NK-92 (cell line): ENCODE results near the gene RNF144A.
"Not testable (repeated sequence)": the region's sequence is repeated elsewhere in the genome, so short reads cannot be mapped to it uniquely, and the experiment has no call there.

Experiments
- DNase-seq: peaks from one replicate; lab custom pipeline; 2025; ENCODE audit not compliant: unreplicated experiment; lab: John Stamatoyannopoulos, UW

RNF144A gene

DNA sequence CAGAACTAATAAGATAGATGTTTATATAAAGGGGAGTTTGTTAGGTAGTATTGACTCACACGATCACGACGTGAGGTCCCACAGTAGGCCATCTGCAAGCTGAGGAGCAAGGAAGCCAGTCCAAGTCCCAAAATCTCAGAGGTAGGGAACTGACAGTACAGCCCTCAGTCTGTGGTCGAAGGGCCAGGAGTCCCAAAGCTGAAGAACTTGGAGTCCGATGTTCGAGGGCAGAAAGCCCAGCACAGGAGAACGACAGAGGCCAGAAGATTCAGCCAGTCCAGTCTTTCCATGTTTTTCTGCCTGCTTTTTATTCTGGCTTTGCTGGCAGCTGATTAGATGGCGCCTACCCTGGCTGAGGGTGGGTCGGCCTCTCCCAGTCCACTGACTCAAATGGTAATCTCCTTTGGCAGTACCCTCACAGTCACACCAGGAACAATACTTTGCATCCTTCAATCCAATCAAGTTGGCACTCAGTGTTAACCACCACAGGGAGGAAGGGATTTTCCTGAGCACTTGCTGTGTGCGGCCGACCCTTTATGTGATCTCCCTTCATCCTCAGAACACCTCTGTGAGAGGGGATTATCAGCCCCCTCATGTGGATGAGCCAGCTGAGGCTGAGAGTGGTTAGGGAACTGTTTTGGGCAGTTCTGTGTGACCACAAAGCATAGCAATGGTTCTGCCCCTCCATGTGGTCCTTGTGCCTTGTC lies 78.3 kb downstream of the RNF144A start:
- DNase-seq: no peak

GRCh38 chr2:6999211-6999877 lies 82.1 kb downstream of the RNF144A start:
- no peak for DNase-seq

DNA sequence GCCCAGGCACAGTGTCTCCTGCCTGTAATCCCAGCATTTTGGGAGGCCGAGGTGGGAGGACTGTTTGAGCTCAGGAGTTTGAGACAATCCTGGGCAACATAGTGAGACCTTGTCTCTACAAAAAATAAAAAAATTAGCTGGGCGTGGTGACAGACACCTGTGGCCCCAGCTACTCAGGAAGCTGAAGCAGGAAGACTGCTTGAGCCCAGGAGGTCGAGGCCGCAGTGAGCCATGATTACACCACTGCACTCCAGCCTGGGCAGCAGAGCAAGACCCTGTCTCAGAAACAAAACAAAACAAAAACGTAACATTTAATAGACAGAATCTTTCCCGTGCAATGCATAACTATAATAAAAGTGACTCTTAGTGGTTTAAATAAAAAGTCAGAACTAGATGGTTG lies 84.2 kb downstream of the RNF144A start:
- DNase-seq: not testable (repeated sequence)

- DNase-seq: no peak
Measured at GRCh38 chr2:7003895-7004294, 86.7 kb downstream of the RNF144A start.

DNA sequence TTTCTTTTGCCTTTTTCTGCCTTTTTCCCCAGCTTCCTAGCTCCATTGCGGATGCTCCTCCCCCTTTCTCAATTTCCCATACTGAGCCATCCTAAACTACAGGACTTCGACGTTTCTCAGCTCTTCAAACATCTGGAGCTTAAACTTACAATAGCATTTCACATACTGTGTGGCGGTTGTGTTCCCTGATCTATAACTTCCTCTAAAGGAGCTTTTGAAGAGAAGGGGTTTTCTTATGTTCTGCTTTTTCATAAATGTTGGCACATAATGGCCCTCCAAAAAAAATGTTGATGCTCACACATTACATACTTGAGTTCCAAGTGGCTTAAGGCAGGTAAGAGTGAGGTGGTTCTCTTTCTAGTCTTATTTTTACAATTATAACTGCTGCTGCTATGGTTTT lies 87.4 kb downstream of the RNF144A start:
- no peak for DNase-seq

DNA sequence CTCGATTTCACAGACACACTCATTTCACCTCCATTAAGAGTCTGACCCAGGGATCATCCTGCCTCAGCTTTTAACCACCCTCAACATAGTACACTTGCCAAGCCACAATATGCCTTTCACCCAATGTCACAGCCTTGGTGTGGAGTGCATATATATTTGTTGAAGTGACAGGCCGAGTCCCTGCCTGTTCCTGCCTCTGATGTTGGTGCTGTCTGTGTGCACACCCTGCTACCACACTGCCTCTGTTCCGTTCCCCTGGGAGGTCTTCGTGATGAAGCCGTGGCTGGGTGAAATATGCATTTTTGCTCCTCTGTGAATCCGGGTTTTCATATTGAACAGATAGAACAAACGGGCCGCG lies 90.3 kb downstream of the RNF144A start:
- no peak for DNase-seq

DNA sequence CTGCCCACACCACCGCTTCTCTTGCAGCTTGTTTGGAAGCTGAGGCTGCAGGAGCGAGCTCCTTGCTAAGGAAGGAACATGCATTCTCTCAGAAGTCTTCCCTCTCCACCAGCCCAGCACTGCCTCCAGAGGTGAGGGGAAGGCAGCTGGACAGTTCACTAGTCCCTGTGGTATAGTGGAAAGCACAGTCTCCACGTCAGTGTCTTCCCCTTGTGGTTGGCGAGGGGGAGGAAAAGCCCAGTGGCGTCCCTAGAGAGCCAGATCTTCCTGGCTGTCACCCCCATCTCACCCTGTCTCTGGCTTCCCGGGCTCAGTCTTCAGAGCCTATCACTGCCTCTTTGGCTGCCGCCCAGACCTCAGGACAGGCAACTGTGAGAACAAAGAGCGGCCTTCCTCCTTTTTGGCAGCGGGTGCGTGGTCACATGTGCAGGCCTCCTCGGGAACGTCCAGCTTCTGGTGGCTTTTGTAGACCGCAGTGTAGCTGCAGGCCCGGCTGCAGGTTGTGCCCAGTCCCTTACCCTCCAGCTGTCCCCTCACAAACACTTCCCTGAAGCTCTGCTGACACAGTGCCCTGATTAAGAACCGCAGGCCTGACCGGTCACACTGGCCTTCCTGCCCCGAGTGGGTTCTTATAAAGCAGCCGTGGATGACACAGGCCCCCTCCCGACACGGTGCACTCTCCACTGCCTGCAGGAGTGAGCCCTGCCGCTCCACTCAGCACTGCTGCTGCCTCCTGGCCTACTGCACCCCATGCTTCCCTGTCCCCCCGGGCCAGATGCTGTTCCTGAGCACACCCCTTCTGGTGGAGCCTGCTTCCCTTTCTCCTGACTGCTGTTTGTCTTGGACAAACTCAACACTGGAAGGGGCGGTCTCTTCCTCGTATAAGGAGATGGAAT lies 90.9 kb downstream of the RNF144A start:
- DNase-seq: no peak

GRCh38 chr2:7009207-7009911 lies 92.1 kb downstream of the RNF144A start:
- no peak for DNase-seq

GRCh38 chr2:7010391-7011054 lies 93.3 kb downstream of the RNF144A start:
- DNase-seq: no peak

DNA sequence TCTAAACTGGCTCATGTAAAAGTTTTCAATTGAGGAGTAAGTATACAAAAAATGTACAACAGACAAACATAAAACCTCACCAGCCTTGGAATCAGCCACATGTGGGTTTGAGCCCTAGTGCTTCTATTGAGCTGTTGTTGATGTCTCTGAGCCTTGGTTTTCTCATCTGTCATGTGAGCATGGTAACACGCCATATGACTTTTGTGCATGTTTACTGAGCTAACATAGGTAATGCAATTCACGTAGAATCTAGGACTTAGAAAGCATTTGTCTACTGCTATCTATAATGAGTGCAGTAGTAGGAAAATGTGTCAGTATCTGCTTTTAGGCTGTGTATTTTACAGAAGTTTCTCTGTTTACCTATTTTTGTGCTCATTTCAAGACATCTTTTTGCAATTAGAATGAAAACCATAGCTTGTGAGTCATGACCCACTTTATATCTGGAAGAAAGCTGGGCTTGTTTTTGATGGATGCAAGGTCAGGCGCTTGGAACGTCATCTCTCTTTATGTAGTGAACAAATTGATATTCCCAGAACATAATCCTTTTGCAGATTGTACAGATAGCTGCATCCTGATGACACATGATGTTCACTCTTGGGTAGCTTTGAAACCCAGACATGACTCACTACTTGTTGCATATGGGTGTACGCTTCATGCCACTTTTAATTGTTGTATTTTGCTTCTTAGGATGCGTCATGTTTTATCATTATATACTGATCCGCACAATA lies 94.3 kb downstream of the RNF144A start:
- DNase-seq: no peak

DNA sequence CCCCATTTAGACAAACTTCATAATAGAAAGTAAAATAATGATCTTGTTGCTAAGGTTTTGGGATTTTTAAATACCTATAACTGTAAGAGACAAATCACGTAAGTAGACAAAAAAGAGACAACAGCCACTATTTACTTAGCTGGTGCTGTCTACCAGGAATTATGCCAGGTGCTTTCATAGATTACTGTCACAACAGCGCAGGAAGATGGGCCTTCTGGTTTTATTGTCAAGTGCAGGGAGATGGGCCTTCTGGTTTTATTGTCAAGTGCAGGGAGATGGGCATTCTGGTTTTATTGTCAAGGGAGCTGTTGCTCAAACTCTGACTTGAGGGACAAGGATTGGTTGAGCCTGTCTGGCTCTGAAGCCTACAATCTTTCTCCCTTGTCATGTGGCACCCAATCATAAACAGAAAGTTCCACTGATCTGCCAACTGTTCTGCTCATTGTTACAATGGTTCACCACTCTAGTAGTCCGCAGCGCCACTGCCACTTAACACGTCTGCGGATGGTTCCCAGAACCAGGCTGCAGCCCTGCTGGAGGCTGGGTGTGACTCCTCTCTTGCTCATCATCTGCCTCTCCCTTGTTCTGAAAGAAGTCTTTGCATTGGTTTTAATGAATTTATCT lies 95.0 kb downstream of the RNF144A start:
- no peak for DNase-seq

DNA sequence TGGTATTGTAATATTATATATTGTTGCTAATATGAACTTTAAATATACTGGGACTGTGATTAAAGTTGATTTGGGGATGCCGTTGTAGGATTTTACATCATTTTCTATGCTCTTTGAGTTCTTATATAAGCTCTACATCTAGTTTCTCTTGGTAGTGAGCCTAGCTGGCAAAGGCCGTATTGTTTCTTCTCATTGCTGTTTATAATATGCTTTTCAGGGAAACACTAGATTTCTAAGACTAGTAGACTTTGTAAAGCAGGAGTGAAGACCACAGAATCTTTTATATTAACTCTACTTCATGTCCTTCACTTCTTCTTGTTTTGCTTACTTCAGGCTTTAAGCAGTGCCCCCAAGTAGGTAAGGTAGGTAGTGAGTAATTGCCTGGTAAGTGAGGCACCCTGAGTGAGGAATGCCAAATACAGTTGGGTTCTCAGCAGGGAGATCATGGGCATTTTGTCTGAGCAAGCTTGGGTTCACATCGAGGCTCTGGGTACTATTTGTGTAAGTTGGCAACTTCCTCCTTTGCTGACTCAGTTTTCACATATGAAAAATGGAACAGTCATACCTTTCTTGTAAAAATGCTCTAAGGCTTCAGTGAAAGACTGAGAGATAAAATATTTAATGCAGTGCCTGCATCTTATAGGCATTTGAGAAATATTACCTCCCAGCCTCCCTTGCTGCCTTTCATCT lies 96.4 kb downstream of the RNF144A start:
- no peak for DNase-seq

GRCh38 chr2:7014174-7014640 lies 97.0 kb downstream of the RNF144A start:
- DNase-seq: no peak

- DNase-seq: no peak
Measured at GRCh38 chr2:7015007-7015950, 98.1 kb downstream of the RNF144A start.

GRCh38 chr2:7016148-7016547 lies 98.9 kb downstream of the RNF144A start:
- DNase-seq: no peak

DNA sequence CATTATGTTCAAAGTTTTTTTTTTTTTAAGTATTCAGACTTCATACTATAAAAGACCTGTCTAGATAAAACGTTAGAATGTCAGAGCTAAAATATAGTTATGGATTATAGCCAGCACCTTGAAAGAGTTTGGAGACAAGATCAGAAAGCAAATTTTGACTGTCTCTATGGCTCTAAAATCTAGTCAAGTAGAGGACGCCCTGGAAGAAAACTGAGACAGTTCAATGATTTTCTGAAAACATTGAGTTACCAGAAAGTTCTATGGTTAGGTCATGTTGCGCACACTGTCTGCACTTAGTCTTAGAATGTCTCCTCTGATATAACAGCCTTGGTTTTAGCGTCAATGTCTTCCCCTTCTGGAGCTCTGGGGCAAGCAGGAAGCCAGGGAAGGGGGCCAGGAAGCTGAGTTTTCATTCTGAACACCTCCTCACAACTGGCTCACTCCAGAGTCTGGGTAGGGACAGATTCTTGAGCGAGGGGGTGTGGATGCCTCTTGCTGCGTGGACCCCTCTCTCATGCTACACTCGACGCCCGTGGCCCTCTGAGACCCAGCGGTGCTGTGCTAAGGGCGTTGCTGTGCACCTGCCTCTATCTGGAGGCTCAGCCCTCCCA lies 99.5 kb downstream of the RNF144A start:
- DNase-seq: no peak

- DNase-seq: no peak
Measured at GRCh38 chr2:7017671-7018281, 100.6 kb downstream of the RNF144A start.
